Stimulated activated CD4-positive, alpha-beta T cell treated with anti-CD3 and anti-CD28 coated beads, Interleukin-1b, Interleukin-23, amount 100 ng/mL, for 24 hours (primary cell): ENCODE data around the gene PEAK3.
A peak's percentile ranks its signal among the peaks of the same experiment; 100 is the strongest.

Experiments used
- DNase-seq, 4 experiments: peaks; one replicate each; pipeline ENCODE4 v3.0.0-alpha.2; 2020; ENCODE audit warnings: low read depth in 4 of 4, low spot score in 1 of 4

PEAK3 gene, protein sequence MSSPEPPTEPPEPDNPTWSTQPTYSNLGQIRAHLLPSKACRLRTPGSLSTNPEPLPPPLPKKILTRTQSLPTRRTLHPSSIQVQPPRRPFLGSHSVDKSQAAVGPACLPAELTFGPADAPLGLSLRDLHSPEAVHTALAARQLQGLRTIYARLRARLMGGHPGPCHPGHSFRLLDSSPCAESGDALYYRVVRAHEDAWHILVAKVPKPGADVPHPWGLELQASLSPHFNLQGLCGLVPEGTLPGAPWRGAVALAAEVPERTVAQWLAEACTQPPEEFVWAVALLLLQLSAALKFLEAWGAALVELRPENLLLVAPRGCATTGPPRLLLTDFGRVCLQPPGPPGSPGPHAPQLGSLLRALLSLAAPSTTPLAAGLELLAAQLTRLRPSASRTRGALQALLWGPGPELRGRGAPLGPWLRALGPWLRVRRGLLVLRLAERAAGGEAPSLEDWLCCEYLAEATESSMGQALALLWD

GRCh38 chr19:2282062-2282861 lies at the start of gene PEAK3:
PEAK3 (minus strand) TSS chr19:2282175; CDS start chr19:2280931, 1,244 bp downstream.
- DNase-seq, result no peak

- no peak for DNase-seq
Observed at GRCh38 chr19:2330632-2331284, 48.8 kb upstream of the PEAK3 start.

DNA sequence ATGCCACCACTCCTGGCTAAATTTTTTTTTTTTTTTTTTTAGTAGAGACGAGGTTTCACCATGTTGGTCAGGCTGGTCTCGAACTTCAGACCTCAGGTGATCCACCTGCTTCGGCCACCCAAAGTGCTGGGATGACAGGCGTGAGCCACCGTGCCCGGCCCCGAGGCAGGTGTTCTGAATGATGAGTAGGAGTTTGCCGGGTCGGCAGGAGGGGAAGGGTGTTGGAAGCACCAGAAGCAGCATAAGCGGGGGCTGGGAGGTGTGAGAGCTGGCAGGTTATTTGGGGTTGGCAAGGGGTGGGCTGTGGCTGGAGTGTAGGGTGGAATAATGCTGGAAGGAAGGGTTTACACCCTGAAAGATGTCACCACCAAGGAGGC lies 48.3 kb upstream of the PEAK3 start:
- DNase-seq, result no peak

DNA sequence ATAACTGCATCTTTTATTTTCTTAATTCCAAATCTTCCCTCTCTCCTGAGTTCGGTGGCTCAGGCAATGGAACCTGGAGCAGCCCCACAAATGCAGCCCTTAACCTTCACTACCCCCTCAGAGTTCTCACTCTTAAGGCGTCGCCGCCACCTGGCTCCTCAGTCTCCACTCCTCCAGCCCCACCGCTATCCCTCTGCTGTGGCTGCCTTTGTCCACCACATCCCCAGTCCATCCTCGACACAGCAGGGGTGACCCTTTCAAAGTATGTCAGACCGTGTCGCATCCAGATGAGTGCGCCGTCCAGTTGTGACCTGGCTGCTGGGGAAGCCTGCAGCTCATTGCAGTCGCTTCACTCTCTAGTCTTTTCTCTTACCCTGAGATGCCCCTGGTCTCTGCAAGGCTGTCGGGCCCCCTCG lies 47.5 kb upstream of the PEAK3 start:
- no peak for DNase-seq

- DNase-seq, result no peak
Observed at GRCh38 chr19:2329149-2329478, 47.1 kb upstream of the PEAK3 start.

DNA sequence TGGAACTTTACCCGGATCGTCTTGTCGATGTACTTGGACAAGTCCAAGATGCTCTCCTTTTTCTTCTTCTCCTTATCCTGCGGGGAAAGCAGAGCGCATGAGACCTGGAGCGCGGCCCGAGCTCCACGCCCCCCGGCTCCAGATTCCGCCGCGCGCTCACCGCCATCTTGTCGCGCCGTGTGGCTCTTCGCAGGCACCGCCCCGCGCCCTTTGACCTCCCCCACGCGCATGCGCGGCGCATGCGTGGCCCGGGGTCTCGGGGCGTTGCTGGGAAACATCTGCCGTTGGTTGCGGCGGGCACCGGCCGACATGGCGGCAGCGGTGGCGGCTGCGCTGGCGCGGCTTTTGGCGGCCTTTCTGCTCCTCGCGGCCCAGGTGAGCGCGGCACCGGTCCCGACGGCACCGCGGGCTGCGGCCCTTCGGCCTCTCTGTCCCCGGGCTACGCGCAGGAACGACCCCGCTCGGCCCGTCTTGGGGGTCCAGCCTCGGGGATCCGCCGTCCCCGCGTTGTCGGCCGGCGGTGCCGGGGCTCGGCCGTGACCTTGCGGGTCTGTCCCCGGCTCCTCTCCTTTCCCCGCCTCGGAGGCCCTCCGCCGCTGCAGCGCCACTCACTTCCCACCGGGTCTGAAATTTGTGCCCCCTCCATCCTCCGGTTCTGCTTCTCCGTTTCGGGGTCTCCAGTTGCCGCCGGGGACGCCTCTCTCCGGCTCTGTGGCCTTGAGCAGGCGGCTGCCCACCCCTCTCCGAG lies 46.6 kb upstream of the PEAK3 start, which contains the start of the genes LSM7 and SPPL2B:
TSS of gene LSM7 (minus strand) at position 186 of the 748 bp plus-strand sequence. CDS start at position 166, 20 bp downstream.
TSS of gene SPPL2B (plus strand) at position 284 of the 748 bp plus-strand sequence. CDS start at position 310, 26 bp downstream.
- peak; percentile 81 to 86 (median 85) for DNase-seq

- DNase-seq, result peak; percentile 20 to 59 (median 34)
Observed at GRCh38 chr19:2327773-2328400, 45.9 kb upstream of the PEAK3 start.

DNA sequence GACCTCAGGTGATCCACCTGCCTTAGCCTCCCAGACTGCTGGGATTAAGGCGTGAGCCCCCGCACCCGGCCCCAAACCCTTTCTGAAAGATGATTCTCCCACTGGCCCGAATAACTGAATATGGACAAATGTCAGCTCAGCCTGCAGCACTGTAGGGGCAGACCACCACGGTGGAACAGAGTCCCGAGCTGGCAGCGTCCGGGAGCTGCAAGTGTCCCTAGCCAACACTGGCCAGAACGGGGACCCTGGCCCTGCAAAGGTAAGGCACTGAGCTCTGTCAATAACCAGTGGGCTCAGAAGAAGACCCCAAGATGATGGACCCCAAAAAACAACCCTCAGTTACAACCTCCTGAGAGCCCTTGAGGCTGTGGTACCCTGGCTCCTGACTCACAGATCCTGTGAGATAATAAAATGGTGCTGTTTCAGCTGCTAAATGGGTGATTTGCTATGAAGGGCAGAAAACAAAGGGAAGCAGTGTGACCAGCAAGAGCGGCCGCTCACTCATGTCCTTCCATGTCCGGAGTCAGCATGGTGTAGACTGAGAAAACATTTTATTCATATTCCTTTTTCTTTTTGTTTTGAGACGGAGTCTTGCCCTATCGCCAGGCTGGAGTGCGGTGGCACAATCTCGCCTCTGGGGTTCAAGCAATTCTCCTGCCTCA lies 44.9 kb upstream of the PEAK3 start:
- DNase-seq, result no peak

DNA sequence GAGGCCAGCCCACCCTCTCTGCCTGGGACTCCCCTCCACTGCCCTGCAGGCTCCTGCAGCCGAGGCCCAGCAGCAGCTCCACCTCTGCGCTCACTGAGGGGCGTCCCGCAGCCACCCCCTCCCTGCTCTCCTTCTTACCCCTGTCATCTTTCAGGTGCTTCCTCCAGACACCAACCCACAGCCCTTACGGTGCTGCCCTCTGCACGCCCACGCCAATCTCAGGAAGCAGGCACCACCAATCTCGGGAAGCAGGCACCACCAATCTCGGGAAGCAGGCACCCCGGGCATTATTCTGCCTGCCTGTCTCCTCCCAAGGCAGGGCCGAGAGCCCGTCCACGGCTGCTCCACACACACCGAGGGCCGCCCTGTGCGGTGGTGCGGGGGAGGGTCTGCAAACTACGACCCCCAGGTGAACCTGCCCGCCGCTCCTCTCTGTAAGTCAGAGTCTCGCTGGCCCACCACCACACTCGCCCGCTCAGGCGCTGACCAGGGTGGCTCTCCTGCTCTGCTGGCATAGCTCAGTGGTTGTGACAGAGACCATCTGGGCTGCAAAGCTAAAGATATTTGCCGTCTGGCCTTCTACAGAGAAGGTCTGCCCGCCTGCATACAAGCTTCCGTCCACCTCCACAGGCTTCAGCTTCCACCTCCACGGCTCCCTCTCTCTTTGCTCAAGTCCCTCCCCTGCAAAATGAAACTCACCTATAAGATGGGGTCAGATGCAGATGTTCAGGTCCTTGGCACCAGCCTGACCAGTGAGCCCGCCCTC lies 43.5 kb upstream of the PEAK3 start:
- DNase-seq, result no peak

GRCh38 chr19:2324220-2324948 lies 42.4 kb upstream of the PEAK3 start:
- DNase-seq, result no peak

DNA sequence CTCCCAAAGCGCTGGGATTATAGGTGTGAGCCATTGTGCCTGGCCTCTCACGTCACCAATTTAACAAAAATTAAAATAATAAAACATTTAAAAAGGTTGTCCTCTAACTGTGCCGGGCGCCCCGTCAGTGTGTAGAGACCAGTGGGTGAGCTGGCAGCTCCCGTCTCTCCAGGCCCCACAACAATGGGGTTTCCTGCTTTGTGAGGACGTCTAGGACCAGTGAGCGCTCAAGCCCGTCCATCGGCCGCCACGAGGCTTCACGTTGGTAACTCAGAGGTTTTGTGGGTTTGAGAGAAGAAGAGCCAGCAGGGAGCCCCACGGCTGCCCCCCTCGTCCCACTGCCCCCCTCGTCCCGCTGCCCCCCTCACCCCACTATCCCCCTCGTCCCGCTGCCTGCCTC lies 41.7 kb upstream of the PEAK3 start:
- no peak for DNase-seq

DNA sequence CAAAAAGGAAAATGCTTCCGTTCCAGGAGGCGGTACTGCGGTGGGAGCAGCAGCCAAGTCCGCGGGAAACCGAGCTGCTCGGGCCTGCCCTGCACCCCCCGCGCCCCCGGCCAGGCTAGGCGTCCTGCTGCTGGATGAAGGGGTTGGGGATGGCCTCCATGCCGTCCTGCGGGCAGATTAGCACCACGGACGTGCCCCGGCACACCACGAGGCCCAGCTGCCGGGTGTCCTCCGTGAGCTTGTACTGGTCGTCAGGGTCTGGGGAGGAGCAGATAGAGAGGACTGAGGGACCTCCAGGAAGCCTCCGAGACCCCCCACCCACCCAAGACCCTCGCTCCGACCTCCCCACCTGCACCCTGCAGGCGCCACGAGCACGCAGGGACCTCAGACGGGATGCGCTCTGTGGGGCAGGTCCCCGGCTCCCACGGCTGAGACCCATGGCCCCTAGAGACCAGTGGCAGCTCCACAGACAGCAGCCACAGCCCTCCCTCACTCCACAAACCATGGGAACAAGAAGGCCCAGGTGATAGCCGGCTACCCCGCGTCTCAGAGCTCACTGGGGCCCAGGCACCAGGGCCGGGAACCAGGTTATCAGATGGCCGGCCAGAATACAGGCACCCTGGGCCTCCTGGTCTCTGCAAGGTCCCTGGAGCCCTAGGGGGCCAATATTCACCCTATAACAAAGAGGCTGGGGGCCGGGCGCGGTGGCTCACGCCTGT lies 39.7 kb upstream of the PEAK3 start:
- no peak for DNase-seq

DNA sequence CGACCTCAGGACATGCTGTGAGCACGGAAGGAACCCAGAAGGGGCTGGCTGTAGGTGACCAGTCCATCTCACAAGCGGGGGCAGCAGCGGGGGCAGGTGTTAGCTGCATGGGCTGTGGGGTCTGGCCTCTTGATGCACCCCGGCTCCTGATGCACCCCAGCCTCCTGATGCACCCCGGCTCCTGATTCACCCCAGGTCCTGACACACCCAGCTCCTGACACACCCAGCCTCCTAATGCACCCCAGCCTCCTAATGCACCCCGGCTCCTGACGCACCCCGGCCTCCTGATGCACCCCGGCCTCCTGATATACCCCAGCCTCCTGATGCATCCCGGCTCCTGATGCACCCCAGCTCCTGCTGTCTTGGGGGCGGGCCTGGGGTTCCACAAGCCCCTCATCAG lies 39.0 kb upstream of the PEAK3 start:
- DNase-seq, result no peak

DNA sequence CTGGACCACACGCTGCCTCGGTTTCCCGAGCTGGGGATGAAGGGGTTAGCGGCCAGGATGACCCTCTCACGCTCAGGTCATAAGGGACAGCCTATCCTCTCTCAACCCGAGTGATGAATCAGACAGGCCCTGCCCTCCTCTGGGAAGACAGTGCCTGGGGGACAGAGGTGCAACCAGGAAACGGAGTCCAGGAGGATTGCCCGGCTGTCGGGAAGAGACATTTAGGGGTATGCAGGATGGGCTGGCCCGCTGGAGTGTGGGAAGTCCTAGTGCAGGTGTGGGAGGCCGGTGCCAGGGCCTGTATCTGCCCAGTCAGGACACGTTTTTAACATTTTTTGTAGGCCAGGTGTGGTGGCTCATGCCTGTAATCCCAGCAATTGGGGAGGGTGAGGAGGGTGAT lies 38.1 kb upstream of the PEAK3 start:
- no peak for DNase-seq

GRCh38 chr19:2319551-2319950 lies 37.6 kb upstream of the PEAK3 start:
- no peak for DNase-seq

- DNase-seq, result no peak
Observed at GRCh38 chr19:2318923-2319322, 36.9 kb upstream of the PEAK3 start.

- no peak for DNase-seq
Observed at GRCh38 chr19:2317756-2318155, 35.8 kb upstream of the PEAK3 start.

DNA sequence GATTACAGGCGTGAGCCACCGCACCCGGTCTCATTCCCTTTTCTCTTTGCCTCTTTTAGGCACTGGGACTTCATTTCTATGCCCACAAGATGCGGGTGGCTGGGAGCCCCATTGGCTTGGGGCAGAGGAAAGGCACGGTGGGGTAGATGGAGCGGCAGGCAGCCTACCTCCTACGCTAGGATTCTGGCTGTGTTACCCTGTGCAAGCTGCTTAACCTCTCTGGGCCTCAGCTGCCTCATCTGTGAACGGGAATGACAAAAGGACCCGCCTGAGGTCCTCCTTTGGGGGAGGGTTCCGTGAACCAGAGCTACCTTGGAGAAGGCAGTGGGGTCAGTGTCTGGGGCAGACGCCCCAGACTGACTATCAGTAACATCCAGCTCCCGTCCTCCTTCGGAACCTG lies 35.3 kb upstream of the PEAK3 start:
- DNase-seq, result no peak
